ENCODE results near the gene CYP3A7.

- TF ChIP-seq CTCF (optimal IDR thresholded peaks at IDR 0.05 in 1 of 3, IDR thresholded peaks at IDR 0.05 in 1 of 3, conservative IDR thresholded peaks at IDR 0.05 in 1 of 3; ENCODE audit: extremely low read depth in 1 of 3, insufficient read depth in 2 of 3, low read length in 3 of 3) (no peak), EZH2 (IDR thresholded peaks at IDR 0.05; ENCODE audit: low read length) (no peak)
Measured at GRCh38 chr7:99779949-99780348, 45.0 kb upstream of the CYP3A7 start.

Measured in keratinocyte (primary cell).